ENCODE data around the gene OGFRL1.

DNA sequence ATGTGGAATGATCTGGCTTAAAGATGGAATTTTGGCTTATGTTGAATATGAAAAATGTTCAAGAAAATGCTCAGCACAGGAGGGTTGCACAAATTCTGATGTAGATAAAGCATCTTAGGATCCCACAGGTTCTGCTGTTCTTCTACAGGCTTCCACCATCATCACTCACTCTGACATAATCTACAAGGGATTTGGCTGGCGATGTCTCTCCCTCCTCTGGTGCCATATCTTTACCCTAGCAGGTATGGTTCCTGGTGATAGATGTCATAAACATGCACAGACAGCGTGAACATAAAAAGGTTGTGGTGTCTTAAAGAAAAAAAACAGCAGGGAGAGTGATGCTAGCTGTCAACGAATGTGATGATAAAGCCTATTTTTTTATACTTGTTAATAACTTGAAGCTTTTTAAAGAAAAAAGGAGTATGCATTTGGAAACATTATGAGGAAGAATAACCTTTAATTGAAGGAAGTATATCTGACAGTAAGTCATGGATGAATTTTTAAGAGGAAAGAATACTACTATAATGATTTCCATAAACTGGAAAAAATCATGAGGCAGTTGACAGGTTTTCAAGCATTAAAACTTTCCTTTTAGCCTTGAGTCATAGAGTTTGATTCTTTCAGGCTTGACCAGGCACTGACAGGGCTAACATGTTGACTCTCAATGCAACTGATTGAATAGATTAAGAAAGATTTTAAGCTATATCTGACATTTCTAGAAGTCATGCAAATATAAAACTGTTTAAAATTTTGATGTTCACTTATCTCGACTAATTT lies 50.1 kb downstream of the OGFRL1 start:
- TF ChIP-seq CTCF (IDR thresholded peaks at IDR 0.05), result no peak
- TF ChIP-seq POLR2A (IDR thresholded peaks at IDR 0.05), result no peak
